ENCODE data around the gene PHF21A. TPM values are rescaled to one million over a fixed set of nuclear protein-coding genes. Genes with fewer than 3 reads are reported as not detected.

The PHF21A gene
- total and polyA plus RNA-seq, 10 of the 15 experiments (the other 5 are each of a cell fraction or from before 2014, with no cell fraction given): 2.6 to 37.2 (median 16.0) TPM

DNA sequence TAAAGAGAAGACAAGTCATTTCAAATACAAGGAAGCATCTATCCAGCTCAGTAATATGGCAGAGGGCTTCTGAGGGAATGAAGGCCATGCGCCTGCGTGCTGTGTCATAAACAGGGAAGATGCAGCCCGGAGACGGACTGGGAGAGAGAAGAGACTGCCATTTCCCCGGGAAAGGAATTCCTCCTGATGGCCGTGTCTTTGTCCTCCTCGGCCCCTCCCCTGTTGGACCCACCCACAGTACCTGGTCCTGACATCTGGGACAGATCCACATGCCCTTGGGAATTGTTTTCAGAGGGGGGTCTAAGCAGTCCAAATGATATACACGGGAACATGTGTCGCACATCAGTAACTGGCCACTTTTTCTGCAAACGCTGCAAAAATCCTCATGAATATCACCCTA, 183.3 kb downstream of the PHF21A start (continued):
- no peak for TF ChIP-seq SUZ12 (IDR thresholded peaks at IDR 0.05; ENCODE audit: unreplicated experiment)
- TF ChIP-seq, protein P1, sequence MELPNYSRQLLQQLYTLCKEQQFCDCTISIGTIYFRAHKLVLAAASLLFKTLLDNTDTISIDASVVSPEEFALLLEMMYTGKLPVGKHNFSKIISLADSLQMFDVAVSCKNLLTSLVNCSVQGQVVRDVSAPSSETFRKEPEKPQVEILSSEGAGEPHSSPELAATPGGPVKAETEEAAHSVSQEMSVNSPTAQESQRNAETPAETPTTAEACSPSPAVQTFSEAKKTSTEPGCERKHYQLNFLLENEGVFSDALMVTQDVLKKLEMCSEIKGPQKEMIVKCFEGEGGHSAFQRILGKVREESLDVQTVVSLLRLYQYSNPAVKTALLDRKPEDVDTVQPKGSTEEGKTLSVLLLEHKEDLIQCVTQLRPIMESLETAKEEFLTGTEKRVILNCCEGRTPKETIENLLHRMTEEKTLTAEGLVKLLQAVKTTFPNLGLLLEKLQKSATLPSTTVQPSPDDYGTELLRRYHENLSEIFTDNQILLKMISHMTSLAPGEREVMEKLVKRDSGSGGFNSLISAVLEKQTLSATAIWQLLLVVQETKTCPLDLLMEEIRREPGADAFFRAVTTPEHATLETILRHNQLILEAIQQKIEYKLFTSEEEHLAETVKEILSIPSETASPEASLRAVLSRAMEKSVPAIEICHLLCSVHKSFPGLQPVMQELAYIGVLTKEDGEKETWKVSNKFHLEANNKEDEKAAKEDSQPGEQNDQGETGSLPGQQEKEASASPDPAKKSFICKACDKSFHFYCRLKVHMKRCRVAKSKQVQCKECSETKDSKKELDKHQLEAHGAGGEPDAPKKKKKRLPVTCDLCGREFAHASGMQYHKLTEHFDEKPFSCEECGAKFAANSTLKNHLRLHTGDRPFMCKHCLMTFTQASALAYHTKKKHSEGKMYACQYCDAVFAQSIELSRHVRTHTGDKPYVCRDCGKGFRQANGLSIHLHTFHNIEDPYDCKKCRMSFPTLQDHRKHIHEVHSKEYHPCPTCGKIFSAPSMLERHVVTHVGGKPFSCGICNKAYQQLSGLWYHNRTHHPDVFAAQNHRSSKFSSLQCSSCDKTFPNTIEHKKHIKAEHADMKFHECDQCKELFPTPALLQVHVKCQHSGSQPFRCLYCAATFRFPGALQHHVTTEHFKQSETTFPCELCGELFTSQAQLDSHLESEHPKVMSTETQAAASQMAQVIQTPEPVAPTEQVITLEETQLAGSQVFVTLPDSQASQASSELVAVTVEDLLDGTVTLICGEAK (IDR thresholded peaks at IDR 0.05; ENCODE audit: borderline replicate concordance): no peak

DNA sequence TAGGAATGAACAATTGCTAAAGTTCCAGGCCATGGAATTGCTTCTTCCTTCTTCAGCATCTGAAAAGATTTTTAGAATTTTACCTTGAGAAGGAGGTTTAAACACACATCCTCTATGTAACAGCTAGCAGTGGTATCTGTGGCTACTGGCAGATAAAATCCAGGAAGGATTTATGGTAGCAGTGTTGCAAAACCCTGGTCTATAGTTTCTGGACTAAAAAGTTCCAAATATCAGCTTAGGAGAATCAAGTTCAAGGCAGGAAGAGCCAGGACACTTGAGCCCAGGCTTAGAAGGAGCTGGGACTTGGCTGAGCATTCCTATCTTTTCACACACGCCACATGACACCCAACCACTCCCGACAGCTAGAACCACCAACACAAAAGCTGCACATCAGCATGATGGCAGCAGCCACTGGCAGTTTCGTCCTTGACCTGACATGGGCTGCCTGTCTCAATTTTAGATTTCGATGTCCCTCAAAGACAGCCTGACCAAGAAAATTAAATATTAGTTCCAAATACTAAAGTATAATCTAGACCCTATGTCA, 184.7 kb downstream of the PHF21A start:
- FAIRE-seq (no peak), DNase-seq (ENCODE audit: low read depth, low spot score) (no peak), ATAC-seq (no peak)
- Histone ChIP-seq H3K27ac (ENCODE audit: control insufficient read depth, insufficient read depth) (no peak overlapping the region), H3K9ac (ENCODE audit: control insufficient read depth, insufficient read depth, low read length) (no peak overlapping the region), H3K4me1 (ENCODE audit: control insufficient read depth, insufficient read depth, low read length) (peaks cover 31% of the 10 kb centered on the region), H3K79me2 (ENCODE audit: control insufficient read depth, insufficient read depth, low read length) (no peaks in the 10 kb centered on the region), H3K36me3 (ENCODE audit: control insufficient read depth in 2 of 2, insufficient read depth in 2 of 2, low read length in 1 of 2) (peaks cover 5 to 12% of the 10 kb centered on the region in 2 experiments; a peak in 3 of 4 replicates), H2AFZ (ENCODE audit: control insufficient read depth, low read depth, low read length) (no peak overlapping the region), H3K4me3 (no peak overlapping the region), H4K20me1 (ENCODE audit: control insufficient read depth, insufficient read depth) (peaks cover 2% of the 10 kb centered on the region), H3K4me2 (ENCODE audit: control insufficient read depth, insufficient read depth) (no peak overlapping the region), H3K9me3 (replicated peaks; ENCODE audit: control insufficient read depth, insufficient read depth, low read length) (no peaks in the 10 kb centered on the region), H3K27me3 (replicated peaks in 1 of 2; ENCODE audit: control insufficient read depth in 2 of 2, insufficient read depth in 2 of 2, low read length in 1 of 2) (no peaks in the 10 kb centered on the region)
- CTCF ChIA-PET: interaction anchor here (0.9 to 3.3 kb wide), 6 partner anchors 16 to 303 kb away, joined by 3 to 21 read pairs (median 4); no protein-coding TSS in a partner anchor
- BruUV-seq (replicated peaks): no TSS peak
- intact Hi-C loops (cut with micrococcal nuclease; ENCODE audit: unreplicated experiment) (no loop called here), in situ Hi-C loops (cut with MboI) (no loop called here)
- RAD21 ChIA-PET (ENCODE audit: unreplicated experiment): interaction anchor here (0.9 to 1.5 kb wide), 2 partner anchors 29 to 70 kb away, joined by 3 to 4 read pairs; no protein-coding TSS in a partner anchor
- SMC1A ChIA-PET (ENCODE audit: uncharacterized antibody, unreplicated experiment): interaction anchor here (1.0 to 3.0 kb wide), 4 partner anchors 18 to 70 kb away, joined by 3 to 13 read pairs (median 6); partner anchors contain the start of gene PEX16
- WGBS (ENCODE audit: insufficient coverage, insufficient replicate concordance, low lambda C conversion rate, missing lambda C conversion rate): 96% methylated on average over 4 of the region's 4 CpGs
- POLR2A ChIA-PET: interaction anchor here (1.3 kb wide), 1 partner anchor 90 kb away, joined by 4 read pairs; no protein-coding TSS in a partner anchor
- TF ChIP-seq, protein P2, sequence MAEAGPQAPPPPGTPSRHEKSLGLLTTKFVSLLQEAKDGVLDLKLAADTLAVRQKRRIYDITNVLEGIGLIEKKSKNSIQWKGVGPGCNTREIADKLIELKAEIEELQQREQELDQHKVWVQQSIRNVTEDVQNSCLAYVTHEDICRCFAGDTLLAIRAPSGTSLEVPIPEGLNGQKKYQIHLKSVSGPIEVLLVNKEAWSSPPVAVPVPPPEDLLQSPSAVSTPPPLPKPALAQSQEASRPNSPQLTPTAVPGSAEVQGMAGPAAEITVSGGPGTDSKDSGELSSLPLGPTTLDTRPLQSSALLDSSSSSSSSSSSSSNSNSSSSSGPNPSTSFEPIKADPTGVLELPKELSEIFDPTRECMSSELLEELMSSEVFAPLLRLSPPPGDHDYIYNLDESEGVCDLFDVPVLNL (IDR thresholded peaks at IDR 0.05; ENCODE audit: low read depth, low read length): no peak
- no peak for TF ChIP-seq BACH1 (IDR thresholded peaks at IDR 0.05; ENCODE audit: borderline replicate concordance)
- TF ChIP-seq NBN (IDR thresholded peaks at IDR 0.05): no peak
- TF ChIP-seq CHD4 (IDR thresholded peaks at IDR 0.05): no peak
- TF ChIP-seq SP1 (IDR thresholded peaks at IDR 0.05; ENCODE audit: low read depth, low read length): no peak
- TF ChIP-seq, protein P3, sequence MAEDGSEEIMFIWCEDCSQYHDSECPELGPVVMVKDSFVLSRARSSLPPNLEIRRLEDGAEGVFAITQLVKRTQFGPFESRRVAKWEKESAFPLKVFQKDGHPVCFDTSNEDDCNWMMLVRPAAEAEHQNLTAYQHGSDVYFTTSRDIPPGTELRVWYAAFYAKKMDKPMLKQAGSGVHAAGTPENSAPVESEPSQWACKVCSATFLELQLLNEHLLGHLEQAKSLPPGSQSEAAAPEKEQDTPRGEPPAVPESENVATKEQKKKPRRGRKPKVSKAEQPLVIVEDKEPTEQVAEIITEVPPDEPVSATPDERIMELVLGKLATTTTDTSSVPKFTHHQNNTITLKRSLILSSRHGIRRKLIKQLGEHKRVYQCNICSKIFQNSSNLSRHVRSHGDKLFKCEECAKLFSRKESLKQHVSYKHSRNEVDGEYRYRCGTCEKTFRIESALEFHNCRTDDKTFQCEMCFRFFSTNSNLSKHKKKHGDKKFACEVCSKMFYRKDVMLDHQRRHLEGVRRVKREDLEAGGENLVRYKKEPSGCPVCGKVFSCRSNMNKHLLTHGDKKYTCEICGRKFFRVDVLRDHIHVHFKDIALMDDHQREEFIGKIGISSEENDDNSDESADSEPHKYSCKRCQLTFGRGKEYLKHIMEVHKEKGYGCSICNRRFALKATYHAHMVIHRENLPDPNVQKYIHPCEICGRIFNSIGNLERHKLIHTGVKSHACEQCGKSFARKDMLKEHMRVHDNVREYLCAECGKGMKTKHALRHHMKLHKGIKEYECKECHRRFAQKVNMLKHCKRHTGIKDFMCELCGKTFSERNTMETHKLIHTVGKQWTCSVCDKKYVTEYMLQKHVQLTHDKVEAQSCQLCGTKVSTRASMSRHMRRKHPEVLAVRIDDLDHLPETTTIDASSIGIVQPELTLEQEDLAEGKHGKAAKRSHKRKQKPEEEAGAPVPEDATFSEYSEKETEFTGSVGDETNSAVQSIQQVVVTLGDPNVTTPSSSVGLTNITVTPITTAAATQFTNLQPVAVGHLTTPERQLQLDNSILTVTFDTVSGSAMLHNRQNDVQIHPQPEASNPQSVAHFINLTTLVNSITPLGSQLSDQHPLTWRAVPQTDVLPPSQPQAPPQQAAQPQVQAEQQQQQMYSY (CRISPR knock-in tag; IDR thresholded peaks at IDR 0.05): no peak
- TF ChIP-seq, protein P4, sequence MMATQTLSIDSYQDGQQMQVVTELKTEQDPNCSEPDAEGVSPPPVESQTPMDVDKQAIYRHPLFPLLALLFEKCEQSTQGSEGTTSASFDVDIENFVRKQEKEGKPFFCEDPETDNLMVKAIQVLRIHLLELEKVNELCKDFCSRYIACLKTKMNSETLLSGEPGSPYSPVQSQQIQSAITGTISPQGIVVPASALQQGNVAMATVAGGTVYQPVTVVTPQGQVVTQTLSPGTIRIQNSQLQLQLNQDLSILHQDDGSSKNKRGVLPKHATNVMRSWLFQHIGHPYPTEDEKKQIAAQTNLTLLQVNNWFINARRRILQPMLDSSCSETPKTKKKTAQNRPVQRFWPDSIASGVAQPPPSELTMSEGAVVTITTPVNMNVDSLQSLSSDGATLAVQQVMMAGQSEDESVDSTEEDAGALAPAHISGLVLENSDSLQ (IDR thresholded peaks at IDR 0.05): no peak
- TF ChIP-seq BCL11A (IDR thresholded peaks at IDR 0.05; ENCODE audit: low read depth, low read length): no peak
- no peak for TF ChIP-seq DPF2 (IDR thresholded peaks at IDR 0.05)
- TF ChIP-seq CBX5 (IDR thresholded peaks at IDR 0.05; ENCODE audit: low read depth): no peak

Data from GM12878 (cell line).